SK-N-DZ (cell line): ENCODE results near the gene TTLL3.

ENCODE experiments used
- DNase-seq: peaks from one replicate; pipeline ENCODE4 v3.0.0-alpha.2; 2015; ENCODE audit warnings: low spot score

TTLL3 gene

DNA sequence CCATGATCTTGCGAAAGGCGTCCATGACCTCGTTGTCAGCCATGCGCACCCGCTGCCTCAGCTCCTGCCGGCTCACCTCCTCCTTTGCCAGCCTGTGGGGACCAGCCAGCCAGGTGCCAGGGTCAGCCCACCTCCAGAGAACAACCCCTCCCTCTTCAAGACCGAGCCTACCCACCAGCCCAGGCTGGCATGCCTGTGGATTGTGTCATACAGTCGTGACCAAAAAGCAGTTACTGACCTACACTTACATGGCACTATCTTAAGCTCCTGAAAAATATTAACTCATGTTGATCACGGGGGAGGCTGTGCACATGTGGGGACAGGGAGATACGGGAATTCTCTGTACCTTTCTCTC lies 29.6 kb upstream of the TTLL3 start:
- DNase-seq = no peak

- DNase-seq = no peak
These were observed 29.2 kb upstream of the TTLL3 start for GRCh38 chr3:9780910-9781309.

GRCh38 chr3:9781551-9781950 lies 28.5 kb upstream of the TTLL3 start:
- no peak for DNase-seq

GRCh38 chr3:9781978-9782603 lies 28.0 kb upstream of the TTLL3 start:
- DNase-seq = no peak

DNA sequence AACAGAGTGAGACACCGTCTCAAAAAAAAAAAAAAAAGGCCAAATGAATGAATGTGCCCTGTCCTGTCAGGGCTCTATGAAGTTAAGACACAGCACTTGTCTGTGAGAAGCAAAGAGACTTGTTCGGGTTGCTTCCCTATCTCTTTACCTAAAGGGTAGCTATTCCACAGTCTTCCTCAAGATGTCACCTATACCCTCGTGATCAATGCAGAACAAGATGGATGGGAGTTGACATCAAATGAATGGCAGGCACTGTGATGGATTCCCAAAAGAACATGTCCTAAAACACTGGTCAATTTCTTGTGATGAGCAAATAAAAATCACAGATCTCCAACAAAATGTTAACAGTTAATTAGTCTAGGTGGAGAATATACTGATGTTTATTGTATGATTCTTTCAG lies 27.3 kb upstream of the TTLL3 start:
- DNase-seq = no peak

GRCh38 chr3:9783954-9784353 lies 26.1 kb upstream of the TTLL3 start:
- no peak for DNase-seq

DNA sequence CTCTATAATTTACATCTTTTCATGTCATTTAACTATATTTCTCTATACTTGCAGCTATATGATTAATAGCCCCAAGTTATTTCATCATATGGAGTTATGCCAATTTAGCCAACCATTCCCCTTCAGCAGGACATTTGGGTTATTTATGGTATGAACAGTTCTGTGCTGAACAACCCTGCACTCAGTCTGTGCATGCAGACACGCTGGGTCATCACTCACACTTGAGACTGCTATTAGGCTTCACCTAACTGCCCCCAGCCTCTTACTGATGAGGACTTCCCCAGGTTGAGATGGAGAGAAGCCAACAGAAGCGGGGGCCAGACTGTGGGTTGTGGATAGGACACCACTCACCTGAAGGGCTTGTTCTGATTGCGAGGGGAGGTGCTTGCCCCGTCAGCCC lies 25.1 kb upstream of the TTLL3 start:
- DNase-seq = no peak

- DNase-seq = peak; percentile 75
These were observed 24.5 kb upstream of the TTLL3 start for GRCh38 chr3:9785602-9786001.

DNA sequence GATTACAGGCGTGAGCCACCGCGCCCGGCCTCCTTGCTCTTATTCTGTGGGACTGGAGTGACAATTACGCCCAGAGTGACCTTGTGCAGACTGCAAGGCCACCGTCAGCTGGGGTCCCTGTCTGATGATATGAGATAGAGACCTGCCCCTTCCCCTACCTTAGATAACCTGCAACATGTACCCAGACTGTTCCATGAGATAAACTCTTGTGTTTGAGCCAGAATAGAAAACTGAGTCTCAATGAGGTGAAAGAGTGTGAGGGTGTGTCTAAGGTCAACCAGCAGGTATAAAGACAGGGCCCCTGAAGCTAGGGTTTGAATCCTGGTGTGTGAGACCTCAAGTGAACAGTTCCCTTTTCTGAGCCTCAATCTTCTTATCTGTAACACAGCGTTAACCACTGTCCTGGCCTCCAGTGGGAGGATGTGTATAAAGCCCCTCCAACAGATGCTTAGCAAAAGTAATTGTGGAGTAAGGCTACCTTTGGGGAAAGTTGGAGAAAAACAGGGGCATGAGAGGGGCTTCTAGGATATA lies 23.8 kb upstream of the TTLL3 start:
- DNase-seq = no peak

DNA sequence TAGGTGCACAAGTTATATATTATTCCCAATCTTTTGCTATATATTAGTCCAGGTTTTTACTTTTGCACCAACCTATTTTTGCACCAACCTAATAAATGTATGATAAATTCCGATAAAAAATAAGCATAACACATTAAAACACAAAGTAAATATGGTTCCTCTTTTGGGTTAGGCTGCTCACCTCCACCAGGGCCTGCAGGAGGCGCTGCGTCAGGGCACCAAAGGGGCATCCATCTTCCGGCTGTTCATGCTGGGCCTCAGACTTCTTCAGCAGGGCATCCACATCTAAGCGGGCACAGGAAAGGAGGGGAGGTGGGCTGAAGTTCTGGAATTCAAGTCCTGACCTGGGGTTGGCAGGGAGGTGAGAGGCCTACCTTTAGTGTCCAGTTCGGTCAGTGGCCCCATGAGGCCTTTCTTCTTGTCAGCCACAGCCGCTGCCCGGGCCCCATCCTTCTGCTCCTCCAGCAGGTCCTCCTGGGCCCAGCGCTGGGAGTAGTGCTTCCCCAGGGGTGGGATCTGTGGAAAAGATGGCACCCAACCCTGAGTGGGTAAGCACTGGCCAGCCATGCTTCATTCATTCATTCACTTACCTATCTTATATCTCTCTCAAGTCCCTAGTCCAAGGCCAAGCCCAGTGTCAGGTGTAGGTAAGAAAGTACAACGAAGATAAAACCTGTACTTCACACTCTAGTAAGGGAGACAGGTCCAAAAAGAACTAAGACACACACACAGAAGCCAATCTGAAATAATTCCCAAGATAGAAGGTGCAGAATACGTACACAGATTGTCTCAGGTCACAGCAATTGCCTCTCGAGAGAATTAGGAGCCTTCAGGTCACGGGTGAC lies 23.0 kb upstream of the TTLL3 start:
- no peak for DNase-seq

- no peak for DNase-seq
These were observed 22.3 kb upstream of the TTLL3 start for GRCh38 chr3:9787714-9788113.

DNA sequence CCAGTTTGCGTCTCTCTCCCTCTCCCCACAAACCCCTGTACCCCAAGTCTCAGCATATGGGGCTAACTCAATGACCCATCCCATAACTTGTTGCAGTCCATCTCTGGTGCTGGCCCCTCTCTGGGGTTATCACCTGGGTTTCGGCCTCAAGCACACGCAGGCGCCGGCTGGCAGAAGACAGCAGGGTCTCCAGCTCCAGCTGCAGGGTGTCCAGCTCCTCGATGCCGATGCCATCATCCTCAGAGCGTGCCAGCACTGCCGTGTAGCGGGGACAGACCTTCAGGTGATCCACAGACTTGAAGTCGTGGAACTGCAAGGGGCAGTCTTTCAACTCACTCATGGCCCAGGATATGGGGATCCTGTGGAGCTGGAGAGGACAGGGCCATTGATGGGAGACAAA lies 18.9 kb upstream of the TTLL3 start:
- no peak for DNase-seq

DNA sequence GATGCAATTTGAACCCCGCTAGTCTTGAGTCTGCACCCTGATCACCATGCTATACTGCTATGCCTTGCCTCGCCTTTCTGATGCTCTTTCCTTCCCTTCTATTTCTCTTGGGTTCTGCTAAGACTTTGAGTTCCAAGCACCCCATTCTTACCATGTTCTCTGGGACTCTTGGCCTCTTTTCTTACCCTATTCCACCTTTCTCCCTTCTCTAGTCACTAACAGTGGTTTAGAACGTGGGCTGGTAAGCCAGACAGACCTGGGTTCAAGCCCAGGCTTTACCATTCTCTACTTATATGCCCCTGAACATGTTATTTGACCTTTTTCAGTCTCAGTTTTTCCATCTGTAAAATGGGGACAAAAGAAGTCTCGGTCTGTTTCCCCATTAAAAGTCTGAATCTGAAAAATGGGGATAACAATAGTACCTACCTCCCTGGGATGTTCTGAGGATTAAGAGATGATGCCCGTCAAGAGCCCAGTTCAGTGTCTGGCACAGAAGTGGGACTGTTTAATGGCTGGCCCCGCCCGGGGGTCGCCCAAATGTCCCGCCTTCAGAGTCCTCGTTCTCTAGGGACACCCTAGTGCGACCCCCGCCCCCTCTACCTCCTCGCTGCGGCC lies 18.2 kb upstream of the TTLL3 start:
- no peak for DNase-seq

GRCh38 chr3:9792405-9793160 lies 17.5 kb upstream of the TTLL3 start, which contains the start of the genes ARPC4 and TADA3:
TSS of gene ARPC4 (plus strand) at chr3:9793082. CDS start at chr3:9793122, 40 bp downstream.
TSS of gene TADA3 (minus strand) at chr3:9792473. CDS start at chr3:9791466, 1,007 bp downstream.
- DNase-seq = peak; percentile 99

GRCh38 chr3:9793161-9793781 lies 16.8 kb upstream of the TTLL3 start:
- peak; percentile 67 for DNase-seq

DNA sequence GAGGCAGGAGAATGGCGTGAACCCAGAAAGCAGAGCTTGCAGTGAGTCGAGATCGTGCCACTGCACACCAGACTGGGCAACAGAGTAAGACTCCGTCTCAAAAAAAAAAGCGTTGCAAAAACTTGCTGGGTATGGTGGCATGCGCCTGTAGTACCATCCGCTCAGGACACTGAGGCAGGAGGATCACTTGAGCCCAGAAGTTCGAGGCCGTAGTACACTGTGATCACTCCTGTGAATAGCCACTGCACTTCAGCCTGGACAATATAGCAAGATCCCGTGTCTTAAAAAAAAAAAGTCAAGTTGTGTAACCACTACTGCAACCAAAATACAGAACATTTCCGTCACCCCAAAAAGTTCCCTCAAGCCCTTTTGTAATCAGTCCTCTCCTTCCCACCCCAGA lies 15.7 kb upstream of the TTLL3 start:
- DNase-seq = no peak

- no peak for DNase-seq
These were observed 14.9 kb upstream of the TTLL3 start for GRCh38 chr3:9795207-9795606.

GRCh38 chr3:9797196-9797945 lies 12.7 kb upstream of the TTLL3 start:
- no peak for DNase-seq

GRCh38 chr3:9800529-9800928 lies 9.5 kb upstream of the TTLL3 start:
- DNase-seq = no peak

- no peak for DNase-seq
These were observed 6.6 kb upstream of the TTLL3 start for GRCh38 chr3:9803494-9803893.

- DNase-seq = no peak
These were observed 5.1 kb upstream of the TTLL3 start for GRCh38 chr3:9804996-9805395.
